GM21619 (cell line): ENCODE data around the gene TBC1D2.
"Not testable (repeated sequence)": the region's sequence is repeated elsewhere in the genome, so short reads cannot be mapped to it uniquely, and the experiment has no call there.

Experiments used
- ATAC-seq: cut with Tn5 transposase; IDR thresholded peaks from one replicate; pipeline ENCODE4 v1.9.1; 2021; ENCODE audit not compliant: unreplicated experiment

TBC1D2 gene

GRCh38 chr9:98191671-98192502, 63.6 kb downstream of the TBC1D2 start:
- no peak for ATAC-seq

- no peak for ATAC-seq
Measured at GRCh38 chr9:98191181-98191608, 64.3 kb downstream of the TBC1D2 start.

- no peak for ATAC-seq
Measured at GRCh38 chr9:98190757-98191105, 64.7 kb downstream of the TBC1D2 start.

GRCh38 chr9:98189412-98189811, 66.0 kb downstream of the TBC1D2 start:
- no peak for ATAC-seq

- ATAC-seq: no peak
Measured at GRCh38 chr9:98187926-98188325, 67.5 kb downstream of the TBC1D2 start.

- ATAC-seq: no peak
Measured at GRCh38 chr9:98186236-98186635, 69.2 kb downstream of the TBC1D2 start.

- no peak for ATAC-seq
Measured at GRCh38 chr9:98185611-98186171, 69.8 kb downstream of the TBC1D2 start.

- no peak for ATAC-seq
Measured at GRCh38 chr9:98185021-98185567, 70.4 kb downstream of the TBC1D2 start.

- no peak for ATAC-seq
Measured at GRCh38 chr9:98184326-98184725, 71.1 kb downstream of the TBC1D2 start.

- ATAC-seq: no peak
Measured at GRCh38 chr9:98182889-98183599, 72.4 kb downstream of the TBC1D2 start.

GRCh38 chr9:98182069-98182820, 73.2 kb downstream of the TBC1D2 start:
- no peak for ATAC-seq

GRCh38 chr9:98181746-98182068, 73.7 kb downstream of the TBC1D2 start:
- no peak for ATAC-seq

- ATAC-seq: no peak
Measured at GRCh38 chr9:98180996-98181395, 74.5 kb downstream of the TBC1D2 start.

- ATAC-seq: no peak
Measured at GRCh38 chr9:98178874-98179850, 76.3 kb downstream of the TBC1D2 start.

- ATAC-seq: no peak
Measured at GRCh38 chr9:98176391-98177259, 78.8 kb downstream of the TBC1D2 start.

- no peak for ATAC-seq
Measured at GRCh38 chr9:98175762-98176161, 79.7 kb downstream of the TBC1D2 start.

- no peak for ATAC-seq
Measured at GRCh38 chr9:98175028-98175569, 80.3 kb downstream of the TBC1D2 start.

- not testable (repeated sequence) for ATAC-seq
Measured at GRCh38 chr9:98174502-98174918, 80.9 kb downstream of the TBC1D2 start.

- ATAC-seq: no peak
Measured at GRCh38 chr9:98173181-98173580, 82.3 kb downstream of the TBC1D2 start.
